Neuronal stem cell (in vitro differentiated cells): ENCODE data around the gene PCBP3.

ENCODE experiments used
- DNase-seq: peaks from one replicate; pipeline ENCODE4 v3.0.0-alpha.2; 2013; ENCODE audit warnings: low spot score
- H2AFZ ChIP-seq: one replicate; pipeline ENCODE4 v1.6.1; 2013; ENCODE audit warnings: mild to moderate bottlenecking, low read length, inconsistent platforms
- H2AK5ac ChIP-seq: 2 replicates; pipeline ENCODE4 v1.6.1; 2013; ENCODE audit warnings: low read depth, mild to moderate bottlenecking, inconsistent platforms, low read length, moderate library complexity, mixed read lengths
- H2BK120ac ChIP-seq: 2 replicates; pipeline ENCODE4 v1.6.1; 2013; ENCODE audit warnings: low read depth, mild to moderate bottlenecking, inconsistent platforms, low read length, moderate library complexity, mixed read lengths
- H2BK12ac ChIP-seq: one replicate; pipeline ENCODE4 v1.6.1; 2013; ENCODE audit warnings: low read length, inconsistent platforms
- H2BK15ac ChIP-seq: 2 replicates; pipeline ENCODE4 v1.6.1; 2013; ENCODE audit warnings: mild to moderate bottlenecking, low read length, inconsistent platforms, mixed read lengths
- H2BK5ac ChIP-seq: one replicate; pipeline ENCODE4 v1.6.1; 2013; ENCODE audit warnings: inconsistent platforms, mild to moderate bottlenecking, low read length, moderate library complexity
- H3K14ac ChIP-seq: one replicate; pipeline ENCODE4 v1.6.1; 2013; ENCODE audit warnings: low read length, inconsistent platforms
- H3K18ac ChIP-seq: 2 replicates; pipeline ENCODE4 v1.6.1; 2013; ENCODE audit warnings: low read length, inconsistent platforms
- H3K23ac ChIP-seq: 2 replicates; pipeline ENCODE4 v1.6.1; 2013; ENCODE audit warnings: low read depth, mild to moderate bottlenecking, mixed read lengths, low read length, inconsistent platforms; ENCODE audit not compliant: poor library complexity
- H3K27ac ChIP-seq: replicated peaks from 3 replicates; pipeline ENCODE4 v1.5.1; 2013; ENCODE audit warnings: low read length, inconsistent platforms
- H3K27me3 ChIP-seq, 3 experiments: 2 replicates each; pipeline ENCODE4 v1.6.1; 2013; ENCODE audit warnings: low read length in 3 of 3, mild to moderate bottlenecking in 2 of 3, inconsistent platforms in 1 of 3, low read depth in 1 of 3, mixed read lengths in 1 of 3, moderate library complexity in 1 of 3; ENCODE audit not compliant: control insufficient read depth in 3 of 3, insufficient read depth in 3 of 3
- H3K36me3 ChIP-seq, 2 donors: replicated peaks in 1 of 2; 2 replicates each; pipeline ENCODE4 v1.6.1; 2013; ENCODE audit warnings: low read length in 2 of 2; ENCODE audit not compliant: control insufficient read depth in 2 of 2, insufficient read depth in 2 of 2
- H3K4ac ChIP-seq: 2 replicates; pipeline ENCODE4 v1.6.1; 2013; ENCODE audit warnings: inconsistent platforms, mild to moderate bottlenecking, low read length, moderate library complexity
- H3K4me1 ChIP-seq, 2 donors: 1 replicate in 1 of 2; 2 replicates in 1 of 2; pipeline ENCODE4 v1.6.1; 2013; ENCODE audit warnings: low read length in 2 of 2, low read depth in 1 of 2; ENCODE audit not compliant: control insufficient read depth in 2 of 2, insufficient read depth in 1 of 2
- H3K4me2 ChIP-seq: one replicate; pipeline ENCODE4 v1.6.1; 2013; ENCODE audit warnings: mild to moderate bottlenecking, low read length, inconsistent platforms; ENCODE audit not compliant: insufficient read depth, poor library complexity, severe bottlenecking
- H3K4me3 ChIP-seq, 2 donors: 2 replicates each; pipeline ENCODE4 v1.5.1; 2013; ENCODE audit warnings: low read length in 2 of 2, mild to moderate bottlenecking in 2 of 2, inconsistent platforms in 1 of 2, moderate library complexity in 1 of 2
- H3K79me1 ChIP-seq: one replicate; pipeline ENCODE4 v1.6.1; 2013; ENCODE audit warnings: low read depth, mild to moderate bottlenecking, inconsistent platforms, low read length, moderate library complexity
- H3K9ac ChIP-seq: one replicate; pipeline ENCODE4 v1.6.1; 2013; ENCODE audit warnings: mild to moderate bottlenecking, low read depth, low read length, inconsistent platforms; ENCODE audit not compliant: poor library complexity
- H3K9me3 ChIP-seq, 2 donors: replicated peaks in 1 of 2; 2 replicates each; pipeline versions ENCODE3 to v1.6.1; 2013; ENCODE audit warnings: low read length in 2 of 2, mild to moderate bottlenecking in 2 of 2, inconsistent platforms in 1 of 2, low read depth in 1 of 2, mixed read lengths in 1 of 2, moderate library complexity in 1 of 2; ENCODE audit not compliant: control insufficient read depth in 2 of 2, insufficient read depth in 1 of 2
- H4K8ac ChIP-seq: one replicate; pipeline ENCODE4 v1.6.1; 2013; ENCODE audit warnings: low read depth, mild to moderate bottlenecking, inconsistent platforms, low read length, moderate library complexity
- H4K91ac ChIP-seq: one replicate; pipeline ENCODE4 v1.6.1; 2013; ENCODE audit warnings: low read length, low read depth, mild to moderate bottlenecking, inconsistent platforms; ENCODE audit not compliant: poor library complexity
- WGBS, 2 donors: extraction: QIAGEN DNeasy Blood & Tissue Kit; methylation state at CpG; one replicate each; pipeline ENCODE4 v1.1.7; 2013; ENCODE audit warnings: missing lambda C conversion rate in 2 of 2, mixed read lengths in 1 of 2; ENCODE audit not compliant: insufficient read length in 2 of 2, insufficient replicate concordance in 1 of 2; ENCODE audit errors: extremely low coverage in 2 of 2; 5-methylcytosine and 5-hydroxymethylcytosine counted together

PCBP3 gene

DNA sequence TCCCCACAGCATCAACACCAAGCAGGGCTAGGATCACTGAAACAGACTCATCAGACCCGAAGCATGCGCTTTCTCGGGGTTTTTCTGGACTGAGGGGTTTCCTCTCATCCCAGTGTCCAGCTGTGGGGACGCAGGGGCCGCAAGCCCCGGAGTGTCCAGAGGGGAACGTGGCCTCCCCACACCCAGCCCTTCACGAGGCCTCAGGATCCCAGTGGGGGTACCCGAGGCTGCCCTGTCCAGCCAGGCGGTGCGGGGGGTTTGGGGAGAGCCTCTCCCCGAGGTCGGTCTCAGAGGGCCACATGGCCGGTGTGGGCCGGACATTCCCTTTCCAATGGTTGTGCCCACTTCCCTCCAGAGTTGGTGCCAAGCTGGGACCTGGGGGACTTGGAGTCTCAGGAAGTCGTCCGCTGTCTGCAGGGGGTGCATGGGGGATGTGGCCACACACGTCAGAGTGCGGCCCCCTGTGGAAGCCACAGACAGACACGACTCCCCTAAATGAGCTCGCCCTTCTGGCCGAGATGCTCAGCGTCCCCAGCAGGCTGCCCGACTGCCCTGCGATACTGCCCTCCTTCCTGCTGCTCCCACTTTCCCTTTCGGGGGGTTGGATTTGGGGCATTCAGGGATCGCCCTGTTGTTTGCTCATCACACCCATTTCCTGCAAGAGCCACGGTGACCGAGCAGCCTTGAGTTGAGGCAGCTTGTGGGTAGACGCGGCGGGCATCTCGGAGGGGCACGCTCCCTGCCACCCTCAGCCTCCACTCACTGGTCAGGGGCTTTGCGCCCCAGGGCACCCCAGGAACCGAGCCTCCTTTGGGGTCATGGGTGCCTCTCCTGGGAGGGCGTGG is 342.2 kb downstream of the PCBP3 start:
- Histone ChIP-seq H3K27ac (no peak overlapping the region), H3K14ac (no peak overlapping the region), H2AFZ (no peak overlapping the region), H2BK120ac (no peak overlapping the region), H2BK12ac (no peak overlapping the region), H2AK5ac (no peak overlapping the region), H4K91ac (no peak overlapping the region), H3K4me1 (peaks cover 8 to 9% of the 10 kb centered on the region in 2 donors), H2BK15ac (no peak overlapping the region), H3K9ac (no peak overlapping the region), H3K36me3 (peaks cover 3 to 44% of the 10 kb centered on the region in 2 donors), H4K8ac (no peak overlapping the region), H2BK5ac (no peak overlapping the region), H3K4me2 (no peak overlapping the region), H3K27me3 (peaks cover 0 to 11% (median 0%) of the 10 kb centered on the region in 3 experiments), H3K79me1 (peaks cover 5% of the 10 kb centered on the region), H3K4ac (no peak overlapping the region), H3K23ac (no peak overlapping the region), H3K18ac (no peak overlapping the region), H3K4me3 (no peak overlapping the region), H3K9me3 (no peaks in the 10 kb centered on the region)
- no peak for DNase-seq
- no CpG with 5 or more reads among the region's 37 CpGs for WGBS, 2 donors

DNA sequence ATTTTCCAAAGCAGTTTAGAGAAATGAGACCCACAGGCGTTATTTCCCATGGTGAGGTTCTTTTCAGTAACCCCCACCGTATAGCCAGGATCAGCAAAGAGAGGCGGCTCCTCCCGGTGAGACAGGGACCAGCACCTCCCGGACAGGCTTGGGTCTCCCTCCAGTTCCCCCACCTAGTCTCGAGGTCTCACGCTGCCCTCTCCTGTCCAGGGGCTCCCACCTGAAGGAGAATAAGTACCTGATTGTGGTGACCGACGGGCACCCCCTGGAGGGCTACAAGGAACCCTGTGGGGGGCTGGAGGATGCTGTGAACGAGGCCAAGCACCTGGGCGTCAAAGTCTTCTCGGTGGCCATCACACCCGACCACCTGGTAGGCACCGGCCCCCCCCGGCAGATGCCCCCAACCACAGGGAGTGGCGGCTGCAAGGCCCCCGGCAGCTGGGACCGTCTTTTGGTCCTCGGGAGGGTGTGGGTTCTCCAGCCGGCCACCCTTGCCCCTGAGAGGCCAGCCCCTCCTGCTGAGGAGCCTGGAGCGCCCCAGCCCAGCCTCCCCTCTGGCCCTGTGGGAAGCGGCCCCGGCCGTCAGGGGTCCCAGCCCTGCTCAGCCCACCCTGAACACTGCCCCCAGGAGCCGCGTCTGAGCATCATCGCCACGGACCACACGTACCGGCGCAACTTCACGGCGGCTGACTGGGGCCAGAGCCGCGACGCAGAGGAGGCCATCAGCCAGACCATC is 343.0 kb downstream of the PCBP3 start:
- H3K36me3 ChIP-seq, result peaks cover 3 to 49% of the 10 kb centered on the region in 2 donors

DNA sequence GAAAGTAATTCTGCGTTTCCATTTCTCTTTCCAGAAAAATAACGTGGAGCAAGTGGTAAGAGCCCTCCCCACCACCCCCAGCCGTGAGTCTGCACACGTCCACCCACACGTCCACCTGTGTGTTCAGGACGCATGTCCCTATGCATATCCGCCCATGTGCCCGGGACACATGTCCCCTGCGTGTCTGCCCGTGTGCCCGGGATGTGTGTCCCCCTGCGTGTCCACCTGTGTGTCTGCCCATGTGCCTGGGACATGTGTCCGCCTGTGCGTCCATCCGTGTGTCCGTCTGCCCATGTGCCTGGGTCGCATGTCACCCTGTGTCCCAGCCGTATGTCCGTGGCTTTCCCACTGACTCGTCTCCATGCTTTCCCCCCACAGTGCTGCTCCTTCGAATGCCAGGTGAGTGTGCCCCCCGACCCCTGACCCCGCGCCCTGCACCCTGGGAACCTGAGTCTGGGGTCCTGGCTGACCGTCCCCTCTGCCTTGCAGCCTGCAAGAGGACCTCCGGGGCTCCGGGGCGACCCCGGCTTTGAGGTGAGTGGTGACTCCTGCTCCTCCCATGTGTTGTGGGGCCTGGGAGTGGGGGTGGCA is 343.7 kb downstream of the PCBP3 start:
- Histone ChIP-seq H3K14ac (no peak overlapping the region), H4K8ac (no peak overlapping the region), H2AFZ (no peak overlapping the region), H3K79me1 (peaks cover 5% of the 10 kb centered on the region), H3K4me2 (no peak overlapping the region), H3K27me3 (peaks cover 0 to 7% (median 0%) of the 10 kb centered on the region in 3 experiments), H2BK5ac (no peak overlapping the region), H3K23ac (no peak overlapping the region), H3K36me3 (peaks cover 3 to 56% of the 10 kb centered on the region in 2 donors), H2AK5ac (no peak overlapping the region), H3K9ac (no peak overlapping the region), H2BK120ac (no peak overlapping the region), H3K18ac (peak overlapping the region; percentile 28), H2BK12ac (no peak overlapping the region), H3K4me3 (no peak overlapping the region), H3K4ac (no peak overlapping the region), H4K91ac (no peak overlapping the region), H2BK15ac (no peak overlapping the region), H3K9me3 (no peaks in the 10 kb centered on the region), H3K27ac (no peak overlapping the region), H3K4me1 (peaks cover 5 to 8% of the 10 kb centered on the region in 2 donors)
- no CpG with 5 or more reads among the region's 29 CpGs for WGBS, 2 donors
- no peak for DNase-seq

More for the DNA sequence above, 343.0 kb downstream of the PCBP3 start:
- H3K18ac ChIP-seq, result no peak overlapping the region
- H4K8ac ChIP-seq, result no peak overlapping the region
- no peak overlapping the region for H3K9ac ChIP-seq
- H2BK120ac ChIP-seq, result no peak overlapping the region
- peaks cover 0 to 8% (median 0%) of the 10 kb centered on the region in 3 experiments for H3K27me3 ChIP-seq
- DNase-seq, result no peak
- H2BK12ac ChIP-seq, result no peak overlapping the region
- no peak overlapping the region for H3K4ac ChIP-seq
- H3K27ac ChIP-seq, result no peak overlapping the region
- no peak overlapping the region for H2BK15ac ChIP-seq
- H3K4me2 ChIP-seq, result no peak overlapping the region
- H2AK5ac ChIP-seq, result no peak overlapping the region
- H3K9me3 ChIP-seq, result no peaks in the 10 kb centered on the region
- peaks cover 5 to 8% of the 10 kb centered on the region in 2 donors for H3K4me1 ChIP-seq
- WGBS, 2 donors, result no CpG with 5 or more reads among the region's 36 CpGs
- H4K91ac ChIP-seq, result no peak overlapping the region
- no peak overlapping the region for H2AFZ ChIP-seq
- H3K23ac ChIP-seq, result peak overlapping the region; percentile 55
- no peak overlapping the region for H3K4me3 ChIP-seq
- no peak overlapping the region for H2BK5ac ChIP-seq
- peaks cover 5% of the 10 kb centered on the region for H3K79me1 ChIP-seq
- H3K14ac ChIP-seq, result peak overlapping the region; percentile 38
